Gastroesophageal sphincter (tissue), 4 donors: Measurements from ENCODE around the gene GRM7. TPM values are rescaled to one million over a fixed set of nuclear protein-coding genes. Genes with fewer than 3 reads are reported as not detected.

Experiments used
- ATAC-seq: fragments of 150-250 bp; one replicate; pipeline ENCODE4 v1.9.1; 2016; ENCODE audit warnings: mild to moderate bottlenecking, moderate library complexity
- H3K27ac ChIP-seq, 4 donors: fragments of 200-600 bp; sonication (generic) in 3 of 4; 1 replicate in 3 of 4; 2 replicates in 1 of 4; pipeline ENCODE4 v1.5.1; 2016 to 2019
- H3K27me3 ChIP-seq: fragments of 200-600 bp; sonication (generic); one replicate; pipeline ENCODE4 v1.5.1; 2019
- H3K36me3 ChIP-seq, 2 donors: fragments of 200-600 bp; sonication (generic); one replicate each; pipeline ENCODE4 v1.5.1; 2019; ENCODE audit warnings: control low read depth in 1 of 2
- H3K4me1 ChIP-seq, 3 donors: fragments of 200-600 bp; sonication (generic); 1 replicate in 2 of 3; 2 replicates in 1 of 3; pipeline ENCODE4 v1.5.1; 2016 to 2019; ENCODE audit warnings: control low read depth in 2 of 3
- H3K4me3 ChIP-seq, 2 donors: fragments of 200-600 bp; sonication (generic); one replicate each; pipeline ENCODE4 v1.5.1; 2019; ENCODE audit warnings: mild to moderate bottlenecking in 1 of 2, moderate library complexity in 1 of 2
- H3K9me3 ChIP-seq, 3 donors: fragments of 200-600 bp; sonication (generic); one replicate each; pipeline ENCODE4 v1.5.1; 2017 to 2019; ENCODE audit warnings: control low read depth in 2 of 3
- CTCF ChIP-seq, 4 experiments: fragments of 200-600 bp in 2 of 4; fragments of 450-650 bp in 2 of 4; sonication (generic) in 1 of 4; IDR thresholded peaks; one replicate each; pipeline ENCODE4 v1.5.1; 2017 to 2019; ENCODE audit warnings: antibody characterized with exemption in 4 of 4, mild to moderate bottlenecking in 2 of 4, moderate library complexity in 2 of 4
- EP300 ChIP-seq: sonication (generic); formaldehyde crosslinking; IDR thresholded peaks from one replicate; pipeline ENCODE4 v1.6.1; 2017; ENCODE audit warnings: antibody characterized with exemption, mild to moderate bottlenecking
- POLR2A ChIP-seq, 2 donors: fragments of 450-650 bp; IDR thresholded peaks; one replicate each; pipeline ENCODE4 v1.6.1; 2017; ENCODE audit warnings: antibody characterized with exemption in 2 of 2, mild to moderate bottlenecking in 2 of 2, moderate library complexity in 1 of 2
- POLR2AphosphoS5 ChIP-seq: sonication (generic); formaldehyde crosslinking; IDR thresholded peaks from one replicate; pipeline ENCODE4 v1.6.1; 2017; ENCODE audit warnings: antibody characterized with exemption
- WGBS, 2 donors: methylation state at CpG; one replicate each; pipeline ENCODE4 v1.1.5; 2018; ENCODE audit warnings: low coverage in 1 of 2; 5-methylcytosine and 5-hydroxymethylcytosine counted together
- total RNA-seq, 4 donors: library from RNA; depleted of rRNA; stranded (reverse); fragments of >200 nt; gene quantifications; one replicate each; pipeline ENCODE4 v1.1.0, GENCODE V29; 2016

GRM7 gene
- total RNA-seq, 4 donors from 2014 or later, result 0.40 to 7.6 TPM; not detected in 2

- no peak for ATAC-seq
- no peak for TF ChIP-seq POLR2A (IDR thresholded peaks at IDR 0.05)
- no peak for TF ChIP-seq EP300
- no peak for TF ChIP-seq CTCF (IDR thresholded peaks at IDR 0.05)
- no peak for TF ChIP-seq POLR2AphosphoS5
- Histone ChIP-seq H3K27me3 (no peaks in the 10 kb centered on the region), H3K36me3 (no peaks in the 10 kb centered on the region), H3K4me1 (no peaks in the 10 kb centered on the region), H3K4me3 (no peak overlapping the region), H3K9me3 (no peaks in the 10 kb centered on the region), H3K27ac (no peak overlapping the region)
- WGBS, 2 donors, result 95% methylated on average over 5 of the region's 5 CpGs
Observed at GRCh38 chr3:7610634-7611033, 749.7 kb downstream of the GRM7 start.

- no peak for ATAC-seq
- no peak for TF ChIP-seq CTCF (IDR thresholded peaks at IDR 0.05)
- TF ChIP-seq POLR2AphosphoS5, result no peak
- TF ChIP-seq POLR2A (IDR thresholded peaks at IDR 0.05), result no peak
- Histone ChIP-seq H3K4me3 (no peak overlapping the region), H3K4me1 (no peaks in the 10 kb centered on the region), H3K9me3 (no peaks in the 10 kb centered on the region), H3K27ac (no peak overlapping the region), H3K27me3 (no peaks in the 10 kb centered on the region), H3K36me3 (no peaks in the 10 kb centered on the region)
- WGBS, 2 donors, result 67 to 88% methylated on average over 1 of the region's 1 CpG
Observed at GRCh38 chr3:7615043-7615442, 754.1 kb downstream of the GRM7 start.

DNA sequence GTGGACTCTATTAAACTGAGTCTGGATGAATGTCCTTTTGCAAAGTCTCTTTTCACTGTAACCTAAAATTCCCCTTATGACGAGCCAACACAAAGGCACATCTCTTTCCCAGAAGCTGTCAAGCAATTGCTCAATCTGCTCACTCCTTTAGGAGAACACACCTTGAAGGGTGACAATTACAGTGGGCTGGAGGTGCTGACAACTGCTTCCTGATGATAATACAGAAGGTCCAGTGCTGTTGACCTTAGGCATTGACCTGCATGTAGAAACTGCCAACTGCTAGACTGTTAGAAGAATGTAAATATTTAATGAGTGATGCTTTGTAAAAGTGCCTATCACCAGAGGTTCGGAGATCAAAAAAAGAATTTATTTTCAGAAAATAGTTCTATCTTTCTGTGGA lies 757.7 kb downstream of the GRM7 start:
- no peaks in the 10 kb centered on the region for H3K27me3 ChIP-seq
- no peak overlapping the region for H3K4me3 ChIP-seq
- no peak overlapping the region for H3K27ac ChIP-seq
- no peak for TF ChIP-seq POLR2AphosphoS5
- TF ChIP-seq EP300, result no peak
- TF ChIP-seq POLR2A (IDR thresholded peaks at IDR 0.05), result no peak
- no peak for TF ChIP-seq CTCF (IDR thresholded peaks at IDR 0.05)
- ATAC-seq, result no peak
- no peaks in the 10 kb centered on the region for H3K9me3 ChIP-seq
- no peaks in the 10 kb centered on the region for H3K4me1 ChIP-seq
- WGBS, 2 donors, result 76 to 79% methylated on average over 2 of the region's 2 CpGs
- no peaks in the 10 kb centered on the region for H3K36me3 ChIP-seq

DNA sequence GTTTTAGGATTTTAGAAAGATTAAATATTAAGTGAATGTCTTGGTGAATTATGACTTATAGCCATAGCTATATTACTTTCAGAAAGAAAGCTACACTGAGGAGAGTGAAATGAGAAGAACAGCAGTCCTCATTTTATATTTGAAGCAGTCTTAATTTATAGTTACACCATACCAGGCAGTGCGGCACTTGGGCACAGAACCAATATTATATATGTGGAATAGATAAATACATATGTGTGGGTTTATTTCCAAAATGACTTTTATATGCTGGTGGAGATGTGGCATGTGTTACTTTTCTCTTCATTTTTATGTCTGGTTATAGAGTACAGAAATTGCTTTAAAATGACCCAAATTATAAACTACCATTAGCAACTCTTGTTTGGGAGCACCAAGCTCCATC lies 759.5 kb downstream of the GRM7 start:
- H3K4me1 ChIP-seq, result no peaks in the 10 kb centered on the region
- WGBS, 2 donors, result 93 to 100% methylated on average over 1 of the region's 1 CpG
- H3K9me3 ChIP-seq, result no peaks in the 10 kb centered on the region
- no peak overlapping the region for H3K27ac ChIP-seq
- no peaks in the 10 kb centered on the region for H3K36me3 ChIP-seq
- H3K27me3 ChIP-seq, result no peaks in the 10 kb centered on the region
- H3K4me3 ChIP-seq, result no peak overlapping the region
- no peak for ATAC-seq
- TF ChIP-seq POLR2AphosphoS5, result no peak
- no peak for TF ChIP-seq CTCF (IDR thresholded peaks at IDR 0.05)
- TF ChIP-seq EP300, result no peak
- no peak for TF ChIP-seq POLR2A (IDR thresholded peaks at IDR 0.05)

DNA sequence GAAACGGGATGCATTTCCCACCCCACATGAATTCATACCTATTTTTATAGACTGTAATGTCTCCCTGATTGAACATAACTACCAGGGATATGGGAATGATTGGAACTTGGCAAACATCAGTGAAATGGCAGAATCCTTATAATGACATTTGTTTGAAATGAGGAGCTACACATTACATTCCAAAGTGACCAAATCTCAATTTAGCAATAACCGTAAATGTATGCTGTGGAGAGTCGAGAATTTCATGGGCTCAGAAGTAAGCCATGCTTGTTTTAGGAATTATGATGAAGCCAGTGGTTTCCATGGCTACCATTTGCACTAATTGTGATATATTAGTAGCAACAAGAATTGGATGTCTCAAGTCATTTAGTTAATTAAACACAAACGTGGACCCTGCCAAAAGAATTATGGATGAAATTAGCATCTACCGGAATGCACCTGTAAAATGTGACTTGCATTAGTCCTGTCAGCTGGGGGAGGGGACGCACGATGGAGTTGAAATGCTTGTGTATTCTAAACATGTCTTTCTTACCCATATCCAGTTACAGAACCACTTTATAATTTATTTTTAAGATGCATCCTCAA lies 760.2 kb downstream of the GRM7 start:
- ATAC-seq, result no peak
- Histone ChIP-seq H3K27me3 (no peaks in the 10 kb centered on the region), H3K4me3 (no peak overlapping the region), H3K4me1 (no peaks in the 10 kb centered on the region), H3K9me3 (no peaks in the 10 kb centered on the region), H3K27ac (no peak overlapping the region), H3K36me3 (no peaks in the 10 kb centered on the region)
- TF ChIP-seq EP300, result no peak
- WGBS, 2 donors, result 71 to 75% methylated on average over 7 of the region's 7 CpGs
